ENCODE measurements around the gene COL8A1. TPM values are rescaled to one million over a fixed set of nuclear protein-coding genes. Genes with fewer than 3 reads are reported as not detected.

COL8A1 gene
- total RNA-seq, 1 experiment from 2014 or later, result 0.07 TPM

DNA sequence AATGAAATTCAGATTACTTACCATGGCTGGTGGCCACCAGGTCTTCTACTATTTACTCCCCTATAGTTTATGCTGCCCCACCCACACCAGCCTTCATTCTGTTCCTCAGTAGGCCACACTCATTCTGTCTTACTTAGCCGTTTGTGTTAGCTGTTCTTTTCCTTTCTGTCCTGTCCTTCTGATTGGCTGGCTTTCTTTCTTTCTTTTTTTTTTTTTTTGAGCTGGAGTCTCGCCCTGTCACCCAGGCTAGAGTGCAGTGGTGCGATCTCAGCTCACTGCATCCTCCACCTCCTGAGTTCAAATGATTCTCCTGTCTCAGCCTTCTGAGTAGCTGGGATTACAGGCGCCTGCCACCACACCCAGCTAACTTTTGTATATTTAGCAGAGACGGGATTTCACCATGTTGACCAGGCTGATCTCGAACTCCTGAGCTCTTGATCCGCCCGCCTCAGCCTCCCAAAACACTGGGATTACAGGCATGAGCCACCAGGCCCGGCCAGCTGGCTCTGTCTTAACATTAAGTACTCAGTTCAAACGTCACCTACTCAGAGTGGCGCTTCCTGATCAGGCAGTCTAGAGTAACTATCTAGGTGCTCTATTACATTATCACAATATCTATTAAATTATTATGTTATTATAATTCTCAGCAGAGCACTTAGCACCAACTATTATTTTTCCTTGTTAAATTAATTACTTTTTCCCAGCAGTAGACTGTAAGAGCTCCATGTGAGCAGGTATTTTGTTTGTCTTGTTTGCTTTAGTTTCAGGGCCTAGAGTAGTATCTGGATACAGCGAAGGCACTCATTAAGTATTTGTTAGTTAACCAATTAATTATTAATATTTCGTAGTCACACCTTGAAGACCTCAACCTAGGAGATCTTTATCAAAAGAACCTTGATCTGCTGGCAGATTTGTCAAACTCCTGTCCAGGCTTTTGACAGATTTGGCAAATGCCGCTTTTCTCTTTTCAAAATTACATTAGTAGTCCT is 185.6 kb downstream of the COL8A1 start:
- Histone ChIP-seq H3K9ac (ENCODE audit: low read length) (no peak overlapping the region), H3K79me2 (ENCODE audit: insufficient read depth, low read length) (peaks cover 78% of the 10 kb centered on the region), H2AFZ (ENCODE audit: low read depth, low read length, poor library complexity, severe bottlenecking) (no peak overlapping the region), H3K4me1 (ENCODE audit: control insufficient read depth in 1 of 2, insufficient read depth in 2 of 2, low read length in 2 of 2) (peaks cover 13 to 16% of the 10 kb centered on the region in 2 experiments), H3K4me2 (ENCODE audit: low read length) (no peak overlapping the region), H4K20me1 (ENCODE audit: insufficient read depth) (0 out of 2 replicates have a peak, but pooled peaks cover 4% of the 10 kb centered on the region), H3K4me3 (replicated peaks in 1 of 2; ENCODE audit: low read depth in 1 of 2, low read length in 2 of 2) (no peak overlapping the region), H3K27ac (ENCODE audit: low read depth, low read length) (no peak overlapping the region), H3K36me3 (ENCODE audit: control insufficient read depth in 1 of 2, insufficient read depth in 2 of 2, low read length in 2 of 2) (no peaks in the 10 kb centered on the region), H3K27me3 (ENCODE audit: insufficient read depth, low read length) (no peaks in the 10 kb centered on the region), H3K9me2 (ENCODE audit: insufficient read depth) (no peaks in the 10 kb centered on the region), H3K9me3 (ENCODE audit: control insufficient read depth in 1 of 2, insufficient read depth in 1 of 2, low read depth in 1 of 2, low read length in 2 of 2) (no peaks in the 10 kb centered on the region)
- ChIA-PET POLR2A (no interaction called here), CTCF (interaction anchor here (0.8 to 1.5 kb wide), 3 partner anchors 8 to 19 kb away, joined by 3 to 12 read pairs (median 4); no protein-coding TSS in a partner anchor), RAD21 (ENCODE audit: low non-redundant PET in 1 of 2, low total read pairs in 2 of 2, uncharacterized antibody in 2 of 2, unreplicated experiment in 2 of 2) (interaction anchor here in 1 of 2 experiments (0.6 kb wide), 1 partner anchor 432 kb away, joined by 4 read pairs; no protein-coding TSS in a partner anchor)
- TF ChIP-seq, protein P1, sequence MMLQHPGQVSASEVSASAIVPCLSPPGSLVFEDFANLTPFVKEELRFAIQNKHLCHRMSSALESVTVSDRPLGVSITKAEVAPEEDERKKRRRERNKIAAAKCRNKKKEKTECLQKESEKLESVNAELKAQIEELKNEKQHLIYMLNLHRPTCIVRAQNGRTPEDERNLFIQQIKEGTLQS (IDR thresholded peaks at IDR 0.05), result no peak
- TF ChIP-seq ZNF274 (IDR thresholded peaks at IDR 0.05; ENCODE audit: low read depth, low read length) (no peak), CEBPB (IDR thresholded peaks at IDR 0.05; ENCODE audit: low read depth) (no peak), ELF1 (IDR thresholded peaks at IDR 0.05; ENCODE audit: borderline replicate concordance, low read depth) (no peak), EGR1 (IDR thresholded peaks at IDR 0.05; ENCODE audit: low read depth) (no peak), SRF (IDR thresholded peaks at IDR 0.05; ENCODE audit: low read depth) (no peak), CBX3 (IDR thresholded peaks at IDR 0.05; ENCODE audit: low read depth) (no peak), EZH2phosphoT487 (IDR thresholded peaks at IDR 0.05; ENCODE audit: borderline replicate concordance) (no peak), JUND (IDR thresholded peaks at IDR 0.05) (no peak)
- TF ChIP-seq, protein P2, sequence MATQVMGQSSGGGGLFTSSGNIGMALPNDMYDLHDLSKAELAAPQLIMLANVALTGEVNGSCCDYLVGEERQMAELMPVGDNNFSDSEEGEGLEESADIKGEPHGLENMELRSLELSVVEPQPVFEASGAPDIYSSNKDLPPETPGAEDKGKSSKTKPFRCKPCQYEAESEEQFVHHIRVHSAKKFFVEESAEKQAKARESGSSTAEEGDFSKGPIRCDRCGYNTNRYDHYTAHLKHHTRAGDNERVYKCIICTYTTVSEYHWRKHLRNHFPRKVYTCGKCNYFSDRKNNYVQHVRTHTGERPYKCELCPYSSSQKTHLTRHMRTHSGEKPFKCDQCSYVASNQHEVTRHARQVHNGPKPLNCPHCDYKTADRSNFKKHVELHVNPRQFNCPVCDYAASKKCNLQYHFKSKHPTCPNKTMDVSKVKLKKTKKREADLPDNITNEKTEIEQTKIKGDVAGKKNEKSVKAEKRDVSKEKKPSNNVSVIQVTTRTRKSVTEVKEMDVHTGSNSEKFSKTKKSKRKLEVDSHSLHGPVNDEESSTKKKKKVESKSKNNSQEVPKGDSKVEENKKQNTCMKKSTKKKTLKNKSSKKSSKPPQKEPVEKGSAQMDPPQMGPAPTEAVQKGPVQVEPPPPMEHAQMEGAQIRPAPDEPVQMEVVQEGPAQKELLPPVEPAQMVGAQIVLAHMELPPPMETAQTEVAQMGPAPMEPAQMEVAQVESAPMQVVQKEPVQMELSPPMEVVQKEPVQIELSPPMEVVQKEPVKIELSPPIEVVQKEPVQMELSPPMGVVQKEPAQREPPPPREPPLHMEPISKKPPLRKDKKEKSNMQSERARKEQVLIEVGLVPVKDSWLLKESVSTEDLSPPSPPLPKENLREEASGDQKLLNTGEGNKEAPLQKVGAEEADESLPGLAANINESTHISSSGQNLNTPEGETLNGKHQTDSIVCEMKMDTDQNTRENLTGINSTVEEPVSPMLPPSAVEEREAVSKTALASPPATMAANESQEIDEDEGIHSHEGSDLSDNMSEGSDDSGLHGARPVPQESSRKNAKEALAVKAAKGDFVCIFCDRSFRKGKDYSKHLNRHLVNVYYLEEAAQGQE (IDR thresholded peaks at IDR 0.05; ENCODE audit: low read depth), result no peak
- intact Hi-C loops (cut with micrococcal nuclease), result no loop called here
- DNase-seq (ENCODE audit: low read depth, low spot score) (no peak), ATAC-seq (no peak)
- BruUV-seq (replicated peaks), result no TSS peak

Measured in HCT116 (cell line).